ENCODE results near the gene BCAM. TPM values are rescaled to one million over a fixed set of nuclear protein-coding genes. Genes with fewer than 3 reads are reported as not detected.

Gene BCAM
- total and polyA plus RNA-seq, 2 donors (not counting 3 experiments of a cell fraction or from before 2014, with no cell fraction given): 23.9 to 28.5 TPM

GRCh38 chr19:44855606-44856005 is 46.7 kb downstream of the BCAM start:
- Histone ChIP-seq H3K27ac (ENCODE audit: insufficient read depth, low read depth, low read length) (no peak overlapping the region), H3K36me3 (ENCODE audit: control insufficient read depth in 2 of 2, extremely low read depth in 1 of 2, insufficient read depth in 2 of 2, low read length in 2 of 2) (peaks cover 0 to 11% of the 10 kb centered on the region in 2 experiments), H3K79me2 (ENCODE audit: control insufficient read depth, insufficient read depth, low read length) (peaks cover 89% of the 10 kb centered on the region), H3K4me2 (ENCODE audit: insufficient read depth, low read length) (no peak overlapping the region), H4K20me1 (replicated peaks; ENCODE audit: control insufficient read depth, extremely low read depth, insufficient read depth, low read length) (no peaks in the 10 kb centered on the region), H3K4me1 (ENCODE audit: control insufficient read depth, extremely low read depth, insufficient read depth, low read length) (peaks cover 18% of the 10 kb centered on the region), H3K9me1 (replicated peaks; ENCODE audit: control insufficient read depth, extremely low read depth, insufficient read depth, low read length) (no peaks in the 10 kb centered on the region), H3K27me3 (ENCODE audit: control insufficient read depth in 2 of 2, insufficient read depth in 2 of 2, low read length in 2 of 2) (no peaks in the 10 kb centered on the region), H2AFZ (ENCODE audit: low read depth, low read length) (no peak overlapping the region), H3K9me3 (replicated peaks; ENCODE audit: control insufficient read depth, insufficient read depth, low read length) (no peaks in the 10 kb centered on the region), H3K9ac (replicated peaks; ENCODE audit: extremely low read depth, insufficient read depth, low read length) (no peak overlapping the region), H3K4me3 (replicated peaks in 1 of 3; ENCODE audit: insufficient read depth in 1 of 3, low read depth in 1 of 3, low read length in 3 of 3) (no peak overlapping the region)
- dilution Hi-C loops (cut with MboI; ENCODE audit: extremely low pct_ligation_motif_present, low sequenced_read_pairs) (no loop called here), intact Hi-C loops (cut with micrococcal nuclease) (loop anchor here (1.0 kb wide), 1 partner anchor 7 kb away; no protein-coding TSS in a partner anchor)
- POLR2A ChIA-PET: no interaction called here
- no peak for TF ChIP-seq EZH2 (IDR thresholded peaks at IDR 0.05; ENCODE audit: borderline replicate concordance, low read depth, low read length, severe bottlenecking)
- no peak for TF ChIP-seq MAX (IDR thresholded peaks at IDR 0.05; ENCODE audit: insufficient read depth, insufficient read length)
- TF ChIP-seq POLR2A (IDR thresholded peaks at IDR 0.05; ENCODE audit: low read depth, low read length): no peak
- no peak for TF ChIP-seq JUN (IDR thresholded peaks at IDR 0.05; ENCODE audit: borderline replicate concordance, insufficient read depth, insufficient read length, low read depth)
- no peak for TF ChIP-seq MYC (IDR thresholded peaks at IDR 0.05; ENCODE audit: low read depth, low read length)
- TF ChIP-seq GATA2 (IDR thresholded peaks at IDR 0.05; ENCODE audit: insufficient read depth, insufficient read length, low read depth, low read length): no peak
- no peak for TF ChIP-seq CTCF (IDR thresholded peaks at IDR 0.05; ENCODE audit: extremely low read depth in 1 of 2, insufficient read depth in 1 of 2, low read depth in 1 of 2, low read length in 2 of 2)
- TF ChIP-seq POLR2AphosphoS5 (IDR thresholded peaks at IDR 0.05; ENCODE audit: insufficient read depth, low read depth, low read length): no peak
- BruUV-seq (replicated peaks): no TSS peak
- CTCF ChIA-PET: interaction anchor here (0.6 kb wide), 1 partner anchor 83 kb away, joined by 4 read pairs; no protein-coding TSS in a partner anchor
- no peak for FAIRE-seq
- DNase-seq (ENCODE audit: low read depth, low spot score): no peak

All from endothelial cell of umbilical vein (primary cell).